ENCODE results near the gene DMAC2L. TPM values are rescaled to one million over a fixed set of nuclear protein-coding genes. Genes with fewer than 3 reads are reported as not detected.
A peak's percentile ranks its signal among the peaks of the same experiment; 100 is the strongest.

Gene DMAC2L
- total RNA-seq, 4 donors from 2014 or later: 21.1 to 28.3 (median 22.1) TPM

DNA sequence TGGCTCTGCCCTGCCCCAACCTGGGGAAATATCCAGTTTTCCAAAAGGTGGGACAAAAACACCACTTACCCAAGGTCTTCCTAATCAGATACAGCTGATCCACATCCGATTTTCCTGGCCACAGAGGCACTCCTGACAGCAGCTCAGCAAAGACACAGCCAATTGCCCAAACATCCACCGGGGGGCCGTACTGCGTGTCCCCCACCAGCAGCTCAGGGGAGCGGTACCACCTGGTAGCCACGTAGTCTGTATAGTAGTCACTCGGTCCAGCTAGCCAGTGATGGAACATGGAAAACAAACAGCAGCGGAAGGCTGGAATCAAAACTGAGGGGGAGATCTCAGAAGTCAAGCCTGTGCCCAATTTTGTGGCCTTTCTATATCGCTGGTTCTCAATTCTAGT lies 28.8 kb downstream of the DMAC2L start:
- no peaks in the 10 kb centered on the region for H3K36me3 ChIP-seq
- peaks cover 0 to 53% (median 13%) of the 10 kb centered on the region in 3 donors for H3K4me1 ChIP-seq
- H3K27me3 ChIP-seq: no peaks in the 10 kb centered on the region
- H3K27ac ChIP-seq: no peak overlapping the region
- no peaks in the 10 kb centered on the region for H3K9me3 ChIP-seq
- TF ChIP-seq EP300 (IDR thresholded peaks at IDR 0.05): no peak
- no peak for TF ChIP-seq CTCF (IDR thresholded peaks at IDR 0.05)
- TF ChIP-seq POLR2A (IDR thresholded peaks at IDR 0.05): no peak
- TF ChIP-seq POLR2AphosphoS5 (IDR thresholded peaks at IDR 0.05): no peak
- no peak overlapping the region for H3K4me3 ChIP-seq
- WGBS, 2 donors (ENCODE audit: low coverage in 1 of 2): 85 to 100% methylated on average over 3 to 4 of the region's 9 CpGs
- no peak for ATAC-seq

DNA sequence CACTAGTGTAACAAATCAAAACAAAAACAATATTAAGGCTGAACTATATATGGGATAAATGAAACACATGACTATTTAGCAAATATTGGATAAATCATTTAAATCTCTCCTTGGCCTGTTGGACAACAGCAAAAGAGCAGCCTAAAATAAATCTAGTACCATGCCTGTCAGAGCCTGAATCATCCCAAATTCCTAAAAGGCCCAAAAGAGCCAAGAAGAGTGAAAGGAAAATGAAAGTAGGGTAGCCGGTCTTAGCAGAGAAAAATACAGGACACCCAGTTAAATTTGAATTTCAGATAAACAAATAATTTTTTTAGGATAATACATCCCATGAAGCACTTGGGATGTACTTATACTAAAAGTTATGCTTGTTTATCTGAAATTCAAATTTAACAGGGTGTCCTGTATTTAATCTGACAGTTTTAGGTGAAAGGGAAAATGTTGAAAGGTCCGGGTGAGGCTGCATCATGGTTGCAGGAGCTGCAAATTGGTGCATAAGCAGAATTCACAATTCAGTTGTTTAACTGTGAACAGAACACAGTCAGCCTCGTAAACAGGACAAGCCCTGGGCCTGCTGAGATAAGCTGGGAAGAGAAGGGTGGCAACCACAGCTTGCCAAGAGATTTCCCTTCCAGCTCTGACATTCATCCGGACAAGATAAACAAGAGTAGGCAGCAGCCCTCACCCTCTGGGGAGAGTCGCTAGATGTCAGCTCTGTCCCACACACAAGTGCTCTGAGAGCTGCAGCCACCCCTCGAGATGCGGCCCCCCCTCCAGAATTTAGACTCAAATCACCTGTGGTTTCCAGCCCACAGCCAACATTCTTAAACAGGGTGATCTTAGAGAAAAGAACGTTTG lies 30.3 kb downstream of the DMAC2L start:
- ATAC-seq: peak; percentile 70
- peak in 1 of 4 experiments; percentile 55 for TF ChIP-seq CTCF (IDR thresholded peaks at IDR 0.05)
- TF ChIP-seq POLR2A (IDR thresholded peaks at IDR 0.05): no peak
- WGBS, 2 donors (ENCODE audit: low coverage in 1 of 2): 4 to 6% methylated on average over 8 of the region's 8 CpGs
- Histone ChIP-seq H3K27ac (peak overlapping the region in 3 of 4 donors; percentile 56 to 77 (median 70)), H3K27me3 (no peaks in the 10 kb centered on the region), H3K36me3 (no peaks in the 10 kb centered on the region), H3K4me3 (peak overlapping the region; percentile 17 to 36), H3K4me1 (peaks cover 0 to 44% (median 10%) of the 10 kb centered on the region in 3 donors), H3K9me3 (no peaks in the 10 kb centered on the region)

- WGBS, 2 donors (ENCODE audit: low coverage in 1 of 2): 67 to 75% methylated on average over 1 of the region's 1 CpG
- Histone ChIP-seq H3K27me3 (no peaks in the 10 kb centered on the region), H3K27ac (peak overlapping the region in 2 of 4 donors; percentile 56 to 70), H3K36me3 (no peaks in the 10 kb centered on the region), H3K9me3 (no peaks in the 10 kb centered on the region), H3K4me1 (peaks cover 0 to 48% (median 10%) of the 10 kb centered on the region in 3 donors), H3K4me3 (no peak overlapping the region)
- ATAC-seq: no peak
- no peak for TF ChIP-seq POLR2A (IDR thresholded peaks at IDR 0.05)
- no peak for TF ChIP-seq EP300 (IDR thresholded peaks at IDR 0.05)
- TF ChIP-seq CTCF (IDR thresholded peaks at IDR 0.05): no peak
- no peak for TF ChIP-seq POLR2AphosphoS5 (IDR thresholded peaks at IDR 0.05)
These were observed 31.3 kb downstream of the DMAC2L start for GRCh38 chr14:50343434-50343833.

- no peak for ATAC-seq
- H3K4me1 ChIP-seq: peaks cover 0 to 48% (median 10%) of the 10 kb centered on the region in 3 donors
These were observed 32.1 kb downstream of the DMAC2L start for GRCh38 chr14:50344116-50344775.

More at GRCh38 chr14:50344116-50344775, 32.1 kb downstream of the DMAC2L start:
- Histone ChIP-seq H3K36me3 (no peaks in the 10 kb centered on the region), H3K27ac (peak overlapping the region in 3 of 4 donors; percentile 5 to 9 (median 7)), H3K4me3 (no peak overlapping the region), H3K9me3 (no peaks in the 10 kb centered on the region), H3K27me3 (no peaks in the 10 kb centered on the region)
- WGBS, 2 donors (ENCODE audit: low coverage in 1 of 2): 100% methylated on average over 1 to 2 of the region's 7 CpGs
- TF ChIP-seq POLR2A (IDR thresholded peaks at IDR 0.05) (no peak), CTCF (IDR thresholded peaks at IDR 0.05) (no peak), EP300 (IDR thresholded peaks at IDR 0.05) (no peak), POLR2AphosphoS5 (IDR thresholded peaks at IDR 0.05) (no peak)

All from gastroesophageal sphincter (tissue), 4 donors.